Esophagus muscularis mucosa (tissue), 4 donors: Measurements from ENCODE around the gene ADAMTSL4.
"Not testable (repeated sequence)": the region's sequence is repeated elsewhere in the genome, so short reads cannot be mapped to it uniquely, and the experiment has no call there.

ENCODE experiments used
- EP300 ChIP-seq: sonication (generic); formaldehyde crosslinking; IDR thresholded peaks from one replicate; pipeline ENCODE4 v1.6.1; 2017; ENCODE audit warnings: antibody characterized with exemption
- POLR2A ChIP-seq: fragments of 450-650 bp; IDR thresholded peaks from one replicate; pipeline ENCODE4 v1.6.1; 2017; ENCODE audit warnings: antibody characterized with exemption, moderate library complexity, mild to moderate bottlenecking, low read depth
- POLR2AphosphoS5 ChIP-seq, 2 donors: sonication (generic); formaldehyde crosslinking; IDR thresholded peaks; one replicate each; pipeline ENCODE4 v1.6.1; 2017; ENCODE audit warnings: antibody characterized with exemption in 2 of 2
- TF ChIP-seq, protein P1 (sequence below), 3 experiments: fragments of 200-600 bp in 2 of 3; fragments of 450-650 bp in 1 of 3; sonication (generic) in 2 of 3; IDR thresholded peaks; one replicate each; pipeline ENCODE4 v1.5.1; 2017 to 2019; ENCODE audit warnings: antibody characterized with exemption in 3 of 3, mild to moderate bottlenecking in 2 of 3, moderate library complexity in 1 of 3

DNA sequence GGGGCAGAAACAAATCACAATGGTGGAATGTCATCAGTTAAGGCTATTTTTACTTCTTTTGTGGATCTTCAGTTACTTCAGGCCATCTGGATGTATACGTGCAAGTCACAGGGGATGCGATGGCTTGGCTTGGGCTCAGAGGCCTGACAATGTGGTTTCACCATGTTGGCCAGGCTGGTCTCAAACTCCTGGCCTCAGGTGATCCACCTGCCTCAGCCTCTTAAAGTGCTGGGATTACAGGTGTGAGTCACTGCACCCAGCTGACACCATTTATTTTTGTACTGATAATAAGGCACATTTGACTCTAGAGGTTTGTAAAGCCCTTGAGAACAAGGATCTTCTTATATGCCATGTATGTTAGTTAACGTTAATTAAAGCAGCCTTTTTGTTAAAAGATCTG, 31.8 kb downstream of the ADAMTSL4 start:
- TF ChIP-seq POLR2A; POLR2AphosphoS5 (IDR thresholded peaks at IDR 0.05); EP300: not testable (repeated sequence)
- TF ChIP-seq, protein P1, sequence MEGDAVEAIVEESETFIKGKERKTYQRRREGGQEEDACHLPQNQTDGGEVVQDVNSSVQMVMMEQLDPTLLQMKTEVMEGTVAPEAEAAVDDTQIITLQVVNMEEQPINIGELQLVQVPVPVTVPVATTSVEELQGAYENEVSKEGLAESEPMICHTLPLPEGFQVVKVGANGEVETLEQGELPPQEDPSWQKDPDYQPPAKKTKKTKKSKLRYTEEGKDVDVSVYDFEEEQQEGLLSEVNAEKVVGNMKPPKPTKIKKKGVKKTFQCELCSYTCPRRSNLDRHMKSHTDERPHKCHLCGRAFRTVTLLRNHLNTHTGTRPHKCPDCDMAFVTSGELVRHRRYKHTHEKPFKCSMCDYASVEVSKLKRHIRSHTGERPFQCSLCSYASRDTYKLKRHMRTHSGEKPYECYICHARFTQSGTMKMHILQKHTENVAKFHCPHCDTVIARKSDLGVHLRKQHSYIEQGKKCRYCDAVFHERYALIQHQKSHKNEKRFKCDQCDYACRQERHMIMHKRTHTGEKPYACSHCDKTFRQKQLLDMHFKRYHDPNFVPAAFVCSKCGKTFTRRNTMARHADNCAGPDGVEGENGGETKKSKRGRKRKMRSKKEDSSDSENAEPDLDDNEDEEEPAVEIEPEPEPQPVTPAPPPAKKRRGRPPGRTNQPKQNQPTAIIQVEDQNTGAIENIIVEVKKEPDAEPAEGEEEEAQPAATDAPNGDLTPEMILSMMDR (IDR thresholded peaks at IDR 0.05) = not testable (repeated sequence)
